Activated CD4-positive, alpha-beta T cell treated with anti-CD3 and anti-CD28 coated beads, Interleukin-2, amount 10 ng/mL, durations not matched to agents 7 days and 5 days (primary cell): ENCODE measurements around the gene CALY. TPM values are rescaled to one million over a fixed set of nuclear protein-coding genes. Genes with fewer than 3 reads are reported as not detected.

Source experiments
- CTCF ChIA-PET: fragments of 350-600 bp; sonication (Branson Sonifier 250); formaldehyde crosslinking; loops from one replicate; lab custom pipeline; 2021; ENCODE audit warnings: antibody characterized with exemption; lab: Charles Lee
- POLR2A ChIA-PET: fragments of 350-600 bp; sonication (Branson Sonifier 250); formaldehyde crosslinking; loops from one replicate; lab custom pipeline; 2021; ENCODE audit warnings: antibody characterized with exemption; lab: Charles Lee
- DNase-seq: peaks from one replicate; pipeline ENCODE4 v3.0.0-alpha.2; 2020
- H3K27ac Mint-ChIP-seq: one replicate; pipeline ENCODE4 v1.8.0; 2021; ENCODE audit warnings: mild to moderate bottlenecking, moderate library complexity, mixed read lengths
- H3K27me3 Mint-ChIP-seq: one replicate; pipeline ENCODE4 v1.8.0; 2021; ENCODE audit warnings: mixed read lengths
- H3K36me3 Mint-ChIP-seq: one replicate; pipeline ENCODE4 v1.8.0; 2021; ENCODE audit warnings: low read depth, mixed read lengths
- H3K4me1 Mint-ChIP-seq: one replicate; pipeline ENCODE4 v1.8.0; 2021; ENCODE audit warnings: mixed read lengths
- H3K4me3 Mint-ChIP-seq: one replicate; pipeline ENCODE4 v1.8.0; 2021; ENCODE audit warnings: mild to moderate bottlenecking, moderate library complexity, mixed read lengths
- H3K9me3 Mint-ChIP-seq: one replicate; pipeline ENCODE4 v1.8.0; 2021; ENCODE audit warnings: mixed read lengths
- total RNA-seq, 2 experiments: library from RNA; stranded (reverse); gene quantifications; one replicate each; pipeline ENCODE4 v1.2.3, GENCODE V29; 2021

Gene CALY
- total RNA-seq, 2 experiments from 2014 or later: not detected

- ChIA-PET CTCF (no interaction called here), POLR2A (no interaction called here)
- Mint-ChIP-seq H3K27ac (no peak overlapping the region), H3K4me3 (no peak overlapping the region), H3K4me1 (peaks cover 10% of the 10 kb centered on the region), H3K9me3 (no peaks in the 10 kb centered on the region), H3K27me3 (peaks cover 5% of the 10 kb centered on the region), H3K36me3 (peaks cover 7% of the 10 kb centered on the region)
- no peak for DNase-seq
These were observed 20.0 kb downstream of the CALY start for GRCh38 chr10:133316732-133317131.

GRCh38 chr10:133316266-133316665 is 20.4 kb downstream of the CALY start:
- Mint-ChIP-seq H3K9me3 (no peaks in the 10 kb centered on the region), H3K4me3 (no peak overlapping the region), H3K4me1 (peaks cover 10% of the 10 kb centered on the region), H3K27me3 (peaks cover 5% of the 10 kb centered on the region), H3K36me3 (peaks cover 10% of the 10 kb centered on the region), H3K27ac (no peak overlapping the region)
- ChIA-PET POLR2A (no interaction called here), CTCF (interaction anchor here (1.1 to 2.0 kb wide), 2 partner anchors 13 to 169 kb away, joined by 3 to 6 read pairs; no protein-coding TSS in a partner anchor)
- no peak for DNase-seq

GRCh38 chr10:133315847-133316246 is 20.8 kb downstream of the CALY start:
- no peak overlapping the region for H3K4me3 Mint-ChIP-seq
- peaks cover 5% of the 10 kb centered on the region for H3K27me3 Mint-ChIP-seq
- POLR2A ChIA-PET: no interaction called here

GRCh38 chr10:133314911-133315310 is 21.8 kb downstream of the CALY start:
- Mint-ChIP-seq H3K36me3 (peaks cover 17% of the 10 kb centered on the region), H3K27ac (no peak overlapping the region), H3K27me3 (peaks cover 5% of the 10 kb centered on the region), H3K4me1 (peaks cover 10% of the 10 kb centered on the region), H3K9me3 (no peaks in the 10 kb centered on the region), H3K4me3 (no peak overlapping the region)
- ChIA-PET CTCF (interaction anchor here (1.2 to 2.0 kb wide), 3 partner anchors 15 to 47 kb away, joined by 4 to 6 read pairs (median 5); no protein-coding TSS in a partner anchor), POLR2A (no interaction called here)
- DNase-seq: no peak

More at GRCh38 chr10:133315847-133316246, 20.8 kb downstream of the CALY start:
- DNase-seq: no peak
- peaks cover 10% of the 10 kb centered on the region for H3K4me1 Mint-ChIP-seq
- H3K27ac Mint-ChIP-seq: no peak overlapping the region
- CTCF ChIA-PET: interaction anchor here (1.1 to 2.0 kb wide), 3 partner anchors 14 to 168 kb away, joined by 3 to 6 read pairs (median 5); no protein-coding TSS in a partner anchor
- H3K36me3 Mint-ChIP-seq: peaks cover 11% of the 10 kb centered on the region
- no peaks in the 10 kb centered on the region for H3K9me3 Mint-ChIP-seq

GRCh38 chr10:133313192-133313591 is 23.5 kb downstream of the CALY start:
- POLR2A ChIA-PET: no interaction called here
- Mint-ChIP-seq H3K4me1 (peaks cover 7% of the 10 kb centered on the region), H3K4me3 (no peak overlapping the region), H3K27ac (no peak overlapping the region), H3K27me3 (no peaks in the 10 kb centered on the region), H3K36me3 (peaks cover 17% of the 10 kb centered on the region), H3K9me3 (no peaks in the 10 kb centered on the region)
- DNase-seq: no peak
- CTCF ChIA-PET: no interaction called here

- Mint-ChIP-seq H3K27me3 (no peaks in the 10 kb centered on the region), H3K9me3 (no peaks in the 10 kb centered on the region), H3K27ac (no peak overlapping the region), H3K4me3 (no peak overlapping the region), H3K36me3 (peaks cover 18% of the 10 kb centered on the region), H3K4me1 (peaks cover 9% of the 10 kb centered on the region)
- ChIA-PET CTCF (no interaction called here), POLR2A (no interaction called here)
- no peak for DNase-seq
These were observed 23.9 kb downstream of the CALY start for GRCh38 chr10:133312769-133313145.

GRCh38 chr10:133312016-133312768 is 24.5 kb downstream of the CALY start:
- no peak overlapping the region for H3K27ac Mint-ChIP-seq
- ChIA-PET CTCF (interaction anchor here (1.3 kb wide), 1 partner anchor 54 kb away, joined by 3 read pairs; no protein-coding TSS in a partner anchor), POLR2A (no interaction called here)
- DNase-seq: no peak
- H3K27me3 Mint-ChIP-seq: no peaks in the 10 kb centered on the region
- peaks cover 15% of the 10 kb centered on the region for H3K4me1 Mint-ChIP-seq
- no peak overlapping the region for H3K4me3 Mint-ChIP-seq
- no peaks in the 10 kb centered on the region for H3K9me3 Mint-ChIP-seq
- H3K36me3 Mint-ChIP-seq: peaks cover 19% of the 10 kb centered on the region

GRCh38 chr10:133311570-133311969 is 25.1 kb downstream of the CALY start:
- Mint-ChIP-seq H3K27me3 (no peaks in the 10 kb centered on the region), H3K36me3 (peaks cover 19% of the 10 kb centered on the region), H3K27ac (no peak overlapping the region), H3K9me3 (no peaks in the 10 kb centered on the region), H3K4me3 (no peak overlapping the region), H3K4me1 (peaks cover 20% of the 10 kb centered on the region)
- no peak for DNase-seq
- ChIA-PET POLR2A (no interaction called here), CTCF (interaction anchor here (1.3 kb wide), 1 partner anchor 53 kb away, joined by 3 read pairs; no protein-coding TSS in a partner anchor)

GRCh38 chr10:133310789-133311188 is 25.9 kb downstream of the CALY start:
- H3K27me3 Mint-ChIP-seq: no peaks in the 10 kb centered on the region
- no peak overlapping the region for H3K27ac Mint-ChIP-seq
- peaks cover 20% of the 10 kb centered on the region for H3K4me1 Mint-ChIP-seq
- H3K4me3 Mint-ChIP-seq: no peak overlapping the region
- no peaks in the 10 kb centered on the region for H3K9me3 Mint-ChIP-seq
- no peak for DNase-seq
- ChIA-PET POLR2A (no interaction called here), CTCF (interaction anchor here (1.3 kb wide), 2 partner anchors 52 to 69 kb away, joined by 3 read pairs; no protein-coding TSS in a partner anchor)
- H3K36me3 Mint-ChIP-seq: peaks cover 19% of the 10 kb centered on the region

- no peak overlapping the region for H3K27ac Mint-ChIP-seq
- H3K27me3 Mint-ChIP-seq: no peaks in the 10 kb centered on the region
- H3K4me3 Mint-ChIP-seq: no peak overlapping the region
- ChIA-PET POLR2A (no interaction called here), CTCF (interaction anchor here (1.3 kb wide), 1 partner anchor 69 kb away, joined by 3 read pairs; no protein-coding TSS in a partner anchor)
- H3K4me1 Mint-ChIP-seq: peaks cover 21% of the 10 kb centered on the region
- H3K9me3 Mint-ChIP-seq: no peaks in the 10 kb centered on the region
- peaks cover 19% of the 10 kb centered on the region for H3K36me3 Mint-ChIP-seq
- no peak for DNase-seq
These were observed 26.3 kb downstream of the CALY start for GRCh38 chr10:133310399-133310755.

GRCh38 chr10:133309720-133310398 is 26.8 kb downstream of the CALY start:
- Mint-ChIP-seq H3K27ac (peak overlapping the region; percentile 72), H3K27me3 (no peaks in the 10 kb centered on the region), H3K36me3 (peaks cover 19% of the 10 kb centered on the region), H3K9me3 (no peaks in the 10 kb centered on the region), H3K4me1 (peaks cover 21% of the 10 kb centered on the region), H3K4me3 (peak overlapping the region; percentile 66)
- CTCF ChIA-PET: interaction anchor here (1.3 kb wide), 1 partner anchor 69 kb away, joined by 3 read pairs; no protein-coding TSS in a partner anchor
- POLR2A ChIA-PET: no interaction called here
- DNase-seq: no peak

- ChIA-PET CTCF (no interaction called here), POLR2A (no interaction called here)
- Mint-ChIP-seq H3K9me3 (no peaks in the 10 kb centered on the region), H3K36me3 (peaks cover 19% of the 10 kb centered on the region), H3K4me3 (peak overlapping the region; percentile 66), H3K27ac (peak overlapping the region; percentile 89), H3K27me3 (no peaks in the 10 kb centered on the region), H3K4me1 (peaks cover 24% of the 10 kb centered on the region)
- peak; percentile 88 for DNase-seq
These were observed 27.5 kb downstream of the CALY start for GRCh38 chr10:133309100-133309719.
